Tibial artery (tissue), 4 donors: ENCODE results near the gene ARRDC1.
"Not testable (repeated sequence)": the region's sequence is repeated elsewhere in the genome, so short reads cannot be mapped to it uniquely, and the experiment has no call there.

Experiments used
- DNase-seq, 2 donors: peaks; one replicate each; pipeline ENCODE4 v3.0.0-alpha.2; 2019
- H3K27ac ChIP-seq, 2 donors: fragments of 200-600 bp; sonication (generic) in 1 of 2; 1 replicate in 1 of 2; 2 replicates in 1 of 2; pipeline ENCODE4 v1.5.1; 2018 to 2019; ENCODE audit warnings: mild to moderate bottlenecking in 1 of 2
- H3K27me3 ChIP-seq, 2 donors: fragments of 200-600 bp; sonication (generic) in 1 of 2; one replicate each; pipeline versions ENCODE4 v1.5.1 to v1.6.0; 2016 to 2019
- H3K36me3 ChIP-seq, 3 donors: fragments of 200-600 bp; sonication (generic) in 2 of 3; one replicate each; pipeline ENCODE4 v1.5.1; 2016 to 2019; ENCODE audit warnings: mild to moderate bottlenecking in 2 of 3
- H3K4me1 ChIP-seq, 4 donors: fragments of 200-600 bp; sonication (generic) in 2 of 4; 1 replicate in 3 of 4; 2 replicates in 1 of 4; pipeline ENCODE4 v1.5.1; 2016 to 2019
- H3K4me3 ChIP-seq, 2 donors: fragments of 200-600 bp; sonication (generic) in 1 of 2; 1 replicate in 1 of 2; 2 replicates in 1 of 2; pipeline ENCODE4 v1.5.1; 2018 to 2019; ENCODE audit warnings: mild to moderate bottlenecking in 2 of 2
- H3K9me3 ChIP-seq, 3 donors: fragments of 200-600 bp; sonication (generic) in 1 of 3; one replicate each; pipeline ENCODE4 v1.5.1; 2016 to 2019
- CTCF ChIP-seq, 2 experiments: fragments of 200-600 bp in 1 of 2; fragments of 450-650 bp in 1 of 2; IDR thresholded peaks; one replicate each; pipeline ENCODE4 v1.5.1; 2017 to 2019; ENCODE audit warnings: antibody characterized with exemption in 2 of 2, mild to moderate bottlenecking in 1 of 2, moderate library complexity in 1 of 2
- intact Hi-C: fragments of 100-400 bp; cut with DNase I; formaldehyde crosslinking; loops from one replicate; pipeline ENCODE4 v1.15.0; 2023; ENCODE audit warnings: low total_unique reads

The ARRDC1 gene

GRCh38 chr9:137593176-137593575 lies 12.3 kb upstream of the ARRDC1 start:
- DNase-seq = no peak
- peaks cover 0 to 6% (median 0%) of the 10 kb centered on the region in 3 donors for H3K36me3 ChIP-seq
- H3K27ac ChIP-seq = no peak overlapping the region
- H3K27me3 ChIP-seq = no peaks in the 10 kb centered on the region
- intact Hi-C loops = no loop called here
- peaks cover 0 to 21% (median 16%) of the 10 kb centered on the region in 4 donors for H3K4me1 ChIP-seq
- no peak for TF ChIP-seq CTCF (IDR thresholded peaks at IDR 0.05)
- no peaks in the 10 kb centered on the region for H3K9me3 ChIP-seq
- H3K4me3 ChIP-seq = no peak overlapping the region

GRCh38 chr9:137596577-137596976 lies 8.9 kb upstream of the ARRDC1 start:
- H3K36me3 ChIP-seq, H3K4me3 ChIP-seq, intact Hi-C loops, DNase-seq, H3K27ac ChIP-seq, H3K9me3 ChIP-seq, H3K4me1 ChIP-seq, H3K27me3 ChIP-seq: not testable (repeated sequence)

- no peaks in the 10 kb centered on the region for H3K36me3 ChIP-seq
- no peak overlapping the region for H3K27ac ChIP-seq
- no peak overlapping the region for H3K4me3 ChIP-seq
- H3K9me3 ChIP-seq = no peaks in the 10 kb centered on the region
- peaks cover 0 to 5% (median under 1%) of the 10 kb centered on the region in 4 donors for H3K4me1 ChIP-seq
- no peaks in the 10 kb centered on the region for H3K27me3 ChIP-seq
- intact Hi-C loops = no loop called here
- DNase-seq = no peak
- TF ChIP-seq CTCF (IDR thresholded peaks at IDR 0.05) = no peak
Measured at GRCh38 chr9:137598943-137599342, 6.5 kb upstream of the ARRDC1 start.

- Histone ChIP-seq H3K4me1 (peaks cover 3 to 36% (median 25%) of the 10 kb centered on the region in 4 donors), H3K27ac (no peak overlapping the region), H3K27me3 (no peaks in the 10 kb centered on the region), H3K9me3 (no peaks in the 10 kb centered on the region), H3K36me3 (no peaks in the 10 kb centered on the region), H3K4me3 (no peak overlapping the region)
- TF ChIP-seq CTCF (IDR thresholded peaks at IDR 0.05) = no peak
- intact Hi-C loops = no loop called here
- DNase-seq = no peak
Measured at GRCh38 chr9:137602661-137603060, 2.8 kb upstream of the ARRDC1 start.

GRCh38 chr9:137603879-137604278 lies 1.6 kb upstream of the ARRDC1 start:
- no peak for DNase-seq
- TF ChIP-seq CTCF (IDR thresholded peaks at IDR 0.05) = no peak
- H3K4me3 ChIP-seq = no peak overlapping the region
- H3K9me3 ChIP-seq = no peaks in the 10 kb centered on the region
- intact Hi-C loops = no loop called here
- peaks cover 3 to 48% (median 29%) of the 10 kb centered on the region in 4 donors for H3K4me1 ChIP-seq
- H3K27me3 ChIP-seq = no peaks in the 10 kb centered on the region
- no peaks in the 10 kb centered on the region for H3K36me3 ChIP-seq
- H3K27ac ChIP-seq = peak overlapping the region in 1 of 2 donors; percentile 75

- H3K27ac ChIP-seq = peak overlapping the region; percentile 75 to 77
- peaks cover 3 to 48% (median 29%) of the 10 kb centered on the region in 4 donors for H3K4me1 ChIP-seq
- H3K36me3 ChIP-seq = no peaks in the 10 kb centered on the region
- no peak for TF ChIP-seq CTCF (IDR thresholded peaks at IDR 0.05)
- intact Hi-C loops = no loop called here
- H3K4me3 ChIP-seq = peak overlapping the region; percentile 83 to 88
- peak; percentile 49 to 77 for DNase-seq
- no peaks in the 10 kb centered on the region for H3K27me3 ChIP-seq
- no peaks in the 10 kb centered on the region for H3K9me3 ChIP-seq
Measured at GRCh38 chr9:137604345-137605086, 970 bp upstream of the ARRDC1 start.
